Hematopoietic multipotent progenitor cell treated with erythropoietin and hydrocortisone succinate and interleukin-3 and kit ligand, for 15 days (in vitro differentiated cells): ENCODE results near the gene PXDN.
"Not testable (repeated sequence)": the region's sequence is repeated elsewhere in the genome, so short reads cannot be mapped to it uniquely, and the experiment has no call there.

Source experiments
- DNase-seq: peaks from one replicate; pipeline ENCODE4 v3.0.0-alpha.2; 2015; ENCODE audit warnings: low spot score

Gene PXDN

DNA sequence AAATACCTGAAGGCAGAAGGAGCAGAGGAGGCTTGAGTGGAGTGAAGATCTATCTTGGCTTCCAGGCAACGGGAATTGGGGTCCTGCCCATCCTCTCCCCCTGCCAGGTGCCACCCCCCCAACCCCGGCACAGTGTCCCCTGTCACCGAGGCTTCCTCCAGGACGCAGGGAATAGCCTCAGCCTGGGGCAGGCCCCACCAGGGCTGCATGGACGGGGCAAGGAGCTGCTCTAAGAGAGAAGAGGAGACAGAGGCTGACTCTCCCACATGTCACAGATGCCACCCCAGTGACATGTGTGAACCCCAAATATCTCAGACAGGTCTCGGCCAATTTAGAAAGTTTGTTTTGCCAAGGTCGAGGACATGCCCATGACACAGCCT is 42.1 kb downstream of the PXDN start:
- DNase-seq: no peak

- no peak for DNase-seq
These were observed 42.6 kb downstream of the PXDN start for GRCh38 chr2:1701556-1702185.

DNA sequence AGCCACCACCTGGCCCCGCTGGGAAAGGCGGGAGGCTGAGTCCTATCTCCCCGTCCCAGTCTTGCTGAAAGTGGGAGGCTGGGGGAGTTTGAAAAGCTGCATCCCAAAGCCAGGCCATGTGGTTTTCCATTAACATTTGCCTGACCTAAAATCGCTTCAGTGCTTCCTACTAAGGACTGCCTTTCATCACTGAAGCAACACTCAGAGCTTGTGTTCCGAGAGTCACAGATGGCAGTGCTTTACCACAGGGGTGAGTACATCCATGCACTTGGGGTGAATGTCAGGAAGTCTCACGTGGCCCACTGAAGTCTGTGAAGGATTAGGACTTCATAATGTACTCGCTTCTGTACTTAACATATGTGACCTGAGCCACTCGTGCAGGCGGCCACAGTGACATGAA is 43.3 kb downstream of the PXDN start:
- no peak for DNase-seq

DNA sequence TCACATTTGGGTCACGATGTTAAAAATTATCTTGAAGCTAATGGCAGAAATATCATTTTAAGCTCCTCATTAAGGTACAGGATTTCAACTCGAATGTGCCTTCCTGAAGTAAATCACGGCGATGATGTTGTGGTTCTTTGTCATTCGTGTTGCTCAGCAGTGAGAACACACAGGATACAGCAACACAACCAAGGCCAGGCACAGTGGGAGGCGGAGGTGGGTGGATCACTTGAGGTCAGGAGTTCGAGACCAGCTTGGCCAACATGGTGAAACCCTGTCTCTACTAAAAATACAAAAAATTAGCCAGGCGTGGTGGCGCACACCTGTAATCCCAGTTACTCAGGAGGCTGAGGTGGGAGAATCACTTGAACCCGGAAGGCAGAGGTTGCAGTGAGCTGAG is 43.9 kb downstream of the PXDN start:
- DNase-seq: not testable (repeated sequence)

DNA sequence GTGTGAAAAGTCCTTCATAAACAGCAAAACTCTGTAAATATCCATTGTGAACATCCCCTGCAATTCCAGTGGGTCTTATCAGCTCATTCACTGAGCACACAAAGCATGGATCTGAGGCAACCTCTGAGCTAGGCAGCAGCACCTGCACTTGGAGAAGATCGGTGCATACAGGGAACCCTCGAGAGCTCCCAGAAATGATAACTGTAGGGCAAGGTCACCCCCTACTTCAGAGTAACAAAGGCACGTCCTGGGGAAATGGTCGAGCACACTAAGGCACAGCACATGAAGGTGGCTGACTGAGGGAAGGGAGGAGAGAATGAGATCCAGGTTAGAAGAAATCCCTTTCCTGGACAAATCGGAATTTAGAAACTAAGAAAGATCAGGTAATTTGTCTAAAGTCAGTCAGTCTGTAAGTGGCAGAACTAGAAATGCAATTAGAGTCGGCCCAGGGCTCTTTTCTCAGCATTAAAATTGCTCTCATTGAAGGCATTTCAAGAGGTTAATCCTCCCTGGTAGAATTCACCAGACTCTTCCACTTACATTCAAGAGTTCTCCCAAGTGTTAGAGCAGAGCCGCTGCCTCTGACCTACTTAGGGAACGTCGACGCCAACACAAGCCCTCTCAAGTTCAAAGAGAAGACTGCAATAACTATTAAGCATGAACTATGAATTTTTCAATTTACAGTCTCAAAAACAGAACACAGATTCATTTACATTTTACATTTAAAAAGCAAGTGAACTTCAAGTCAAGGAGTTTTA is 45.9 kb downstream of the PXDN start:
- no peak for DNase-seq

DNA sequence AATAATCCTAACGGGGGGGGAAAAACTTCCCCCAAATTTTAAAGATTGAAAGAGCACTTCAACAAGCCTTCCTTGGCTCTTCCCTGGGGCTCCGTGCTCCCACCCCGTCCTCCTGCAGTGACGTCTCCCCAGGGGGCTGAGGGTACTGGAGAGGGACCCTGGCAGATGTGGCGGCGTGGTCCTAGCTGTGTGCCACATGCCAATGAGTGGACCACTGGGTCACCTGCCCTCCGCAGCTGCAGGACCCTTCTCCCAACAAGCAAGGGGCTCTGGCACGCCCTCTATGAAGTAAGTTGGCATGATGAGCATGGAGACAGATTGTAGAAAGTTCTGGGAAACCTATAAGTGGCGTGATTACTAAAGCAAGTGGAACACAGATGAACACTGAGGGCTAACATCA is 46.7 kb downstream of the PXDN start:
- no peak for DNase-seq

DNA sequence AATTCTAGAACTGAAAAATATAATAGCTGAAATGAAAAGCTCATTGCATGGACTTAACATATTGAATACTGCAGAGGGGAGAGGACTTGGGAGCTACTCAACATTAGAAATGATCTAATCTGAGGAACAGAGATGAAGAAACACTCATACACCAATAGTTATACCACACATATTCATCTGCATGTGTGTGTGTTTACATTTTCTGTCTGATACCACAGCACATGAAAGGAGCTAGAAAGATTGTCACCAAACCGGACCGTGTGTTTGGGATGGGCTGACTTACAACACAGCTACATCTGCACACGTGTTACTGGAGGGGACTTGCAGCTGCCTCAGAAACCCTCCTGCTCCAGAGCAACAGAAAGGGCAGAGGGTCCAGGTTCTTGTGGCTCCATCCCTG is 47.8 kb downstream of the PXDN start:
- DNase-seq: no peak

DNA sequence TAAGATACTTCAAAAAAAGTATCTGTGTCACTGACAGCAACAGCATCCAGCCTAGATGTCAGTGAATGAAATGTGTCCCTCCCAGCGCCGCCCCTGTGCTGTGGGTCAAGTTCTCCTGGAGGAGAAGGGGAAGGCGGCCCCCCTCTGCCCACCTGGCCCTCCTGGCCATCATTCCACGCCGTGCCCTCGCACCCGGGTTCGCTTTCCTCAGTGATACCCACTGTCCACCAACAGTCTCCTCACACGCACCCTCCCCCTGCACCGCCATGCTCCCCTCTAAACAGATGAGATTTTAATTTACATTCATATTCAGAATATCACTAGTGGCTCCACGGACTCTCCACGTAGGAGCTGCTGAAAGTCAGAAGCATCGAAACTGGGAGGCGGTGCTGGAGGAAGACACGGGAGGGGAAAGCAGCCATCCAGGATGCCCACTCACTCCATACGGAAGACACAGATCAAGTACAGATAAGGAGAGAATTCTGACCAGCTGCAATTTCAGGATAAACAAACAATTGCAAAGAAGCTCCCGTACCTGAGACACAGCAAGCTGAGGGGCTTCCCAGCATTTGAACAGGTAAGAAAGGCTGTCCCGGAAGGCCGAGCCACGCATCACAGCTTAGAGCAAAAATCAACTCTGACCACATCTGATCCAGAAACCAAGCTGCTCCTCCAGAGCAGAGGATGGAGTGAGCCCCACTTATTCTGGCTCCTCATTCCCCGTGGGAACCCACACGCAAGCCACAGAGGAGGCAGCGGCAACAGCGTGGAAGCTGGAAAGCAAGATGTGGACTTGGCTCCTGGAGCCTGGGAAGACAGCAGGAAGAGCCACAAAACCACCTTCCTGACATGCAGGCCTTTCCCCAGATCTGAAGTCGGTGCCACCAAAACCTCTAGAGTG is 49.7 kb downstream of the PXDN start:
- DNase-seq: no peak

DNA sequence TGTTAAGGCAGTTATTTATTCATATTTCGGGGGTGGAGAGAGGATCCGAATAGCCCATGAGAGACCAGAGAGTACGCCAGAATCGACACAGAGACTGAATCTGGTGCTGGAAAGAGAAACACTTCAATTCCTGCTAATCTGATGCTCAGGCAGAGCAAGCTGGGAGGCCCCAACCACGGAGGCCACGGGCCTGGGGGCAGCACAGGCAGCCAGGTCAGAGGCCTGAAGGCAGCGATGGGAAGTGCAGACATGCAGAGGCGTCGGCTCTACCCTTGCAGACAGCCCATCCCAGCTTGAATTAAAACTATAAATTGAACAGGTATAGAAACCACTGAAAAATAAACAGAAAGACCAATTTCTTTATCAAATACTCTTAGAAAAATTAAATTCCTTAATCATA is 50.6 kb downstream of the PXDN start:
- no peak for DNase-seq

- DNase-seq: no peak
These were observed 52.0 kb downstream of the PXDN start for GRCh38 chr2:1692342-1692741.

- no peak for DNase-seq
These were observed 52.9 kb downstream of the PXDN start for GRCh38 chr2:1691366-1691765.

GRCh38 chr2:1690056-1690775 is 54.1 kb downstream of the PXDN start:
- DNase-seq: no peak

DNA sequence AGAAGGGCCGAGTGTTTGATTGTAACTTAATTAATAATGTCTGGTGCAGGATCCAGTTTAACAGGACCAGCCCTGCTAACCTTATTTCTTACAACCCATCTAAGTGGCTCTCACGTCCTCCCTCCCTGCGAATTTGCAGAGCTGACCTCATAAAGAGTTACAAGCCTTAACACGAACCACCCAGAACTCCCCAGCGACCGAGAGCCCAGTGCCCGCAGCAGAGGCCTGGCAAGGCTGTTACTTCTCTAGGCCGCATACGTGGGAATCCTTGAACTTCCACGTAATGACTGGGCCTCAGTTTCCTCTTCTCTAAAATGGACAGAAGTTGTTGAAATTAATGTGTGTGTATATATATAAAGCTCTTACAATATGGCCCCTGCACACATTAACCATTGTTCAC is 55.5 kb downstream of the PXDN start:
- DNase-seq: no peak

DNA sequence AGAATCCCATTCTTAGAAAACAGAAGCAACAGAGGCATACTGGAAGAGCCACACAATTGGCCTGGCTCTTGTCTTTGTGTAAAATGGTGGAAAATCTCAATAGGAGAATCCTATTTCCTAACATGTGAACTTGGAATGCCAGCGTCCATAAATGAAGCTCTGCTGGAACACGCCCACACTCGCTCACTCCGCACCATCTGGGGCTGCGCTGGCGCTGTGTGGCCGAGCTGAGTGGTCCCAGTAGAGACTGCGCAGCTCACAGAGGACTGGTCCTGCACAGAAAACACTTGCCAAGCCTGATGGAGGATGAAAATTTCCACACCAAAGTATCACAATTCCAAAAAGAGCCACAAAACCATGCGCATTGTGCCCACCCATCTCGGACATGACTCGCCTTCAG is 56.2 kb downstream of the PXDN start:
- no peak for DNase-seq

DNA sequence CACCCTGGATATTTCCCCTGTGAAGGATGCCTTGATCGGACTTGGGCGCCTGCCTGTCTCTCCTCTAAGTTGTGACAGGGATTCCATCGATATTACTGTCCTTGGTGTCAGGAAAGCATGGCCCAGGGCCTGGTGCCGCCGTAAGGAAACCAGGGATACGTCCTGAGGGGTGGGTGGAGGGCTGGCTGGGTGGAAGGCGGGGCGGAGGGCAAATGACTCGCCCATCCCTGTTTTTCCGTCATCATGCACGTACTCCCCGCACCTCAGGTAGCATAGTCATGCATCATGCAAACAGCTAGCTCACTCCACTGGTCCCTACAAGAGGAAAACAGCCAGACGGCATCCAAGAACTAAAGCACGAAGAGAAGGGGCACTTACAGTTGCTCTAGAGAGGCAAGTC is 57.1 kb downstream of the PXDN start:
- no peak for DNase-seq

- DNase-seq: no peak
These were observed 57.6 kb downstream of the PXDN start for GRCh38 chr2:1686784-1687105.

- DNase-seq: no peak
These were observed 58.1 kb downstream of the PXDN start for GRCh38 chr2:1685957-1686783.

GRCh38 chr2:1685078-1685956 is 59.0 kb downstream of the PXDN start:
- no peak for DNase-seq

- no peak for DNase-seq
These were observed 61.0 kb downstream of the PXDN start for GRCh38 chr2:1683297-1683696.

GRCh38 chr2:1682181-1682440 is 62.2 kb downstream of the PXDN start:
- no peak for DNase-seq
